ENCODE measurements around the gene SLCO3A1. TPM values are rescaled to one million over a fixed set of nuclear protein-coding genes. Genes with fewer than 3 reads are reported as not detected.

Gene SLCO3A1
- total RNA-seq, 1 donor from 2014 or later: 42.5 TPM

DNA sequence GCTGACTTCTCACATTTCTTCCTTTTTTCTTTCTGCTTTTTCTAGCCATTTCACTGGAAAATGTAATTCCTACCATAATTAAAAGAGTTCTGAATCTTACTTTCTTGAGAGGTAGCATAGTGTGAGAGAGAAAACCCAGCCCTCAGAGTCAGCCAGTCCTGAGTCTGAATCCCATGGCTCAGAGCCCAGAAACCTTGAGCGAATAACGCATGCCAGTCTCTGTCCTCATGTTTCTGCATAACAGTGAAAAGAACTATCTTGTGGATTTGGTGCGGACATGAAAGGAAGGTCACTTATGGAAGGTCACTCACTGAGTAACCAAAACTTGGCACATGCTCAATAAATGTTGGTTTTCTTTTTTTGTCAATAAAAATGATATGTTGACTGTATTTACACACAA is 29.3 kb upstream of the SLCO3A1 start:
- no peak overlapping the region for H3K4me3 ChIP-seq
- intact Hi-C loops (cut with DNase I): no loop called here
- H3K27ac ChIP-seq: no peak overlapping the region
- no peaks in the 10 kb centered on the region for H3K36me3 ChIP-seq
- no peaks in the 10 kb centered on the region for H3K9me3 ChIP-seq
- H3K4me1 ChIP-seq: no peaks in the 10 kb centered on the region
- TF ChIP-seq, protein P1, sequence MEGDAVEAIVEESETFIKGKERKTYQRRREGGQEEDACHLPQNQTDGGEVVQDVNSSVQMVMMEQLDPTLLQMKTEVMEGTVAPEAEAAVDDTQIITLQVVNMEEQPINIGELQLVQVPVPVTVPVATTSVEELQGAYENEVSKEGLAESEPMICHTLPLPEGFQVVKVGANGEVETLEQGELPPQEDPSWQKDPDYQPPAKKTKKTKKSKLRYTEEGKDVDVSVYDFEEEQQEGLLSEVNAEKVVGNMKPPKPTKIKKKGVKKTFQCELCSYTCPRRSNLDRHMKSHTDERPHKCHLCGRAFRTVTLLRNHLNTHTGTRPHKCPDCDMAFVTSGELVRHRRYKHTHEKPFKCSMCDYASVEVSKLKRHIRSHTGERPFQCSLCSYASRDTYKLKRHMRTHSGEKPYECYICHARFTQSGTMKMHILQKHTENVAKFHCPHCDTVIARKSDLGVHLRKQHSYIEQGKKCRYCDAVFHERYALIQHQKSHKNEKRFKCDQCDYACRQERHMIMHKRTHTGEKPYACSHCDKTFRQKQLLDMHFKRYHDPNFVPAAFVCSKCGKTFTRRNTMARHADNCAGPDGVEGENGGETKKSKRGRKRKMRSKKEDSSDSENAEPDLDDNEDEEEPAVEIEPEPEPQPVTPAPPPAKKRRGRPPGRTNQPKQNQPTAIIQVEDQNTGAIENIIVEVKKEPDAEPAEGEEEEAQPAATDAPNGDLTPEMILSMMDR (IDR thresholded peaks at IDR 0.05): no peak
- DNase-seq (no peak), ATAC-seq (no peak)
- H3K27me3 ChIP-seq (ENCODE audit: low read depth): no peaks in the 10 kb centered on the region

DNA sequence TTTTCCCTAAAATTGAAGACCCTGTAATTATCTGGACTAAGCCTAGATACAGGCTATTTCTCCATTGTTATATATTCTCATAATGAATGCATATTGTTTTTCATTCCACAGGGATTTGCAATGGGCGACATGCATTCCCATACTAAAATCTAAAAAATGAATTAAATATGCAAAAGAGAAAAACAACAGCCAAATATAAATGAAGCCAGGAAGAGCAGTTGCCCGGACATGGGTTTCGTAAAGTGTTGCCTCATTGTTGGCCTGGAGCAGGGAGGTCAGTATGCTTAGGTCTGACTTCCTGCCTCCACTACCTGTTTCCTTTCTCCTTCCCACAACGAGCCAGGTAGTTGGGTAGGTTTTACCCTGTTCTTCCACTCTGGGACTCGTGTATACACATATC is 27.1 kb upstream of the SLCO3A1 start:
- DNase-seq (no peak), ATAC-seq (no peak)
- H3K4me1 ChIP-seq: no peaks in the 10 kb centered on the region
- H3K9me3 ChIP-seq: no peaks in the 10 kb centered on the region
- H3K27me3 ChIP-seq (ENCODE audit: low read depth): no peaks in the 10 kb centered on the region
- intact Hi-C loops (cut with DNase I): no loop called here
- H3K4me3 ChIP-seq: no peak overlapping the region
- H3K27ac ChIP-seq: no peak overlapping the region
- TF ChIP-seq, protein P1 (IDR thresholded peaks at IDR 0.05): no peak
- H3K36me3 ChIP-seq: no peaks in the 10 kb centered on the region

DNA sequence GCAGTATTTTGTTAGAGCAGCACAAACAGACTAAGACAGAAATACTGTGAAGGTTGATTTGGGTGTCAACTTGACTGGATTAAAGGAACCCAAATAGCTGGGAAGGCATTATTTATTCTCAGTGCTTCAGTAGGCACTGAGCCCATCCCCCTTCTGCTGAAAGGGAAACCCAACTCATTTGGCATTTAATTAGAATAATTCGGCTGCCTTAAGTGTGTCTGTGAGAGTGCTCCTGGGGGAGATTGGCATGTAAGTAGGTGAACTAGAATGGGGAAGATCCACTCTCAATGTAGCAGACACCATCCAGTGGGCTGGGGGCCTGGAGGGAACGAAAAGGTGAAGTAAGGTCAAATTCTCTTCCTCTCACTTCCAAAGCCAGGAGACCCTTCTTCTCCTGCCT is 20.5 kb upstream of the SLCO3A1 start:
- DNase-seq (no peak), ATAC-seq (no peak)
- TF ChIP-seq, protein P1 (IDR thresholded peaks at IDR 0.05): no peak
- H3K9me3 ChIP-seq: no peaks in the 10 kb centered on the region
- no peaks in the 10 kb centered on the region for H3K27me3 ChIP-seq (ENCODE audit: low read depth)
- no peaks in the 10 kb centered on the region for H3K36me3 ChIP-seq
- no peak overlapping the region for H3K4me3 ChIP-seq
- intact Hi-C loops (cut with DNase I): no loop called here
- H3K4me1 ChIP-seq: no peaks in the 10 kb centered on the region
- H3K27ac ChIP-seq: no peak overlapping the region

DNA sequence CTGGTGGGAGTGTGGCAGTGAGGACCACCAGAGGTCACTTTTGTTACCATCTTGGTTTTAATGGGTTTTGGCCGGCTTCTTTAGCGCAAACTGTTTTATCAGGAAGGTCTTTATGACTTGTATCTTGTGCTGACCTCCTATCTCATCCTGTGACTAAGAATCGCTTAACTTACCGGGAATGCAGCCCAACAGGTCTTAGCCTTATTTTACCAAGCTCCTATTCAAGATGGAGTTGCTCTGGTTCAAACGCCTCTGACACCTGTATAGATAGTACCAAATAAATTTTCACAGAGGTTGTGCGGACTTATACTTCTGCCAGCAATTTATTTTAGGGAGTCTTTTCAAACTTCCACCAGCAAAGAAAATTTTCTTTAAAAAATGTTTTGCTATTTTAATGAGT is 13.6 kb upstream of the SLCO3A1 start:
- Histone ChIP-seq H3K36me3 (no peaks in the 10 kb centered on the region), H3K9me3 (no peaks in the 10 kb centered on the region), H3K27me3 (ENCODE audit: low read depth) (no peaks in the 10 kb centered on the region), H3K4me1 (no peaks in the 10 kb centered on the region), H3K27ac (no peak overlapping the region), H3K4me3 (no peak overlapping the region)
- intact Hi-C loops (cut with DNase I): no loop called here
- ATAC-seq (no peak), DNase-seq (no peak)
- TF ChIP-seq, protein P1 (IDR thresholded peaks at IDR 0.05): no peak

DNA sequence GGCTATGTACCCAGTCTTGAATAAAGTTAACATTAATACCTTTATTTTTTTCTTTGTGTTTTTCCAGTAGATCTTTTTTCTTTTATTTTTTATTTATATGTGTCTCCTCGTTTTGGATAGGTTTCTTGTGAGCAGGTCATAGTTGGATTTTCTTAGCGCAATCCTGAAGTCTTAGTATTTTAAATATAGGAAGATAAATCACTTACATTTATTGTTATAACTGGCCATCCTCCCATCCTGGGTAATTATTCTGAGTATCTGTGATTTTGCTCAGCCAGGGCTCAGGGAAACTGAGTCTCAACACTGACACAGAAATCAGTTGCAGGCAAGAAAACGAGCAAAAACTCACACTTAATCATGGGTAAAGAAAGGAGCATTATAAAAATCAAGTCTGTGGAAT is 11.6 kb upstream of the SLCO3A1 start:
- ATAC-seq (no peak), DNase-seq (no peak)
- Histone ChIP-seq H3K4me1 (no peaks in the 10 kb centered on the region), H3K27ac (no peak overlapping the region), H3K27me3 (ENCODE audit: low read depth) (no peaks in the 10 kb centered on the region), H3K4me3 (no peak overlapping the region), H3K9me3 (no peaks in the 10 kb centered on the region), H3K36me3 (no peaks in the 10 kb centered on the region)
- TF ChIP-seq, protein P1 (IDR thresholded peaks at IDR 0.05): no peak
- intact Hi-C loops (cut with DNase I): no loop called here

DNA sequence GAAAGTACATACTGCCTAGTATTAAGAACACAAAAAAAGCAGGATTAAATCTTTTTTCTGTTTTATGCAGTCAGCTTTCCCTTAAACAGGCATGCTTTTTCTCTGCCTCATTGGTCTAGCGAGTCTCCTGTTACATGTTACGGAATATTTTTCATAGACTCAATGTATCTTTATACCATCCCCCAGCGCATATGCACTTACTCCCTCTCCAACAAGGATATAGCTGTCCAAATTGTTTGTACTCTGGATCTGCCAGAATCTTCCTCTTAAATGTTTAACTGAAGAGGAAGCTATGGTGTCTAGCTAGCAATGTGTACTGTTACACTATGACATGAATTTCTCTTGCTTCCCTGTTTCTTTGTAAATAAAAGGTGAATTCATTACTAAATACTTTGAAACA is 9.2 kb upstream of the SLCO3A1 start:
- no peaks in the 10 kb centered on the region for H3K27me3 ChIP-seq (ENCODE audit: low read depth)

More for the DNA sequence above, 9.2 kb upstream of the SLCO3A1 start:
- Histone ChIP-seq H3K27ac (no peak overlapping the region), H3K36me3 (no peaks in the 10 kb centered on the region), H3K4me1 (no peaks in the 10 kb centered on the region), H3K4me3 (no peak overlapping the region), H3K9me3 (no peaks in the 10 kb centered on the region)
- no peak for ATAC-seq
- intact Hi-C loops (cut with DNase I): no loop called here
- TF ChIP-seq, protein P1 (IDR thresholded peaks at IDR 0.05): no peak
- no peak for DNase-seq
